ENCODE measurements around the gene ACBD7.

GRCh38 chr10:15113766-15114165 lies 25.2 kb upstream of the ACBD7 start:
- TF ChIP-seq, protein P1, sequence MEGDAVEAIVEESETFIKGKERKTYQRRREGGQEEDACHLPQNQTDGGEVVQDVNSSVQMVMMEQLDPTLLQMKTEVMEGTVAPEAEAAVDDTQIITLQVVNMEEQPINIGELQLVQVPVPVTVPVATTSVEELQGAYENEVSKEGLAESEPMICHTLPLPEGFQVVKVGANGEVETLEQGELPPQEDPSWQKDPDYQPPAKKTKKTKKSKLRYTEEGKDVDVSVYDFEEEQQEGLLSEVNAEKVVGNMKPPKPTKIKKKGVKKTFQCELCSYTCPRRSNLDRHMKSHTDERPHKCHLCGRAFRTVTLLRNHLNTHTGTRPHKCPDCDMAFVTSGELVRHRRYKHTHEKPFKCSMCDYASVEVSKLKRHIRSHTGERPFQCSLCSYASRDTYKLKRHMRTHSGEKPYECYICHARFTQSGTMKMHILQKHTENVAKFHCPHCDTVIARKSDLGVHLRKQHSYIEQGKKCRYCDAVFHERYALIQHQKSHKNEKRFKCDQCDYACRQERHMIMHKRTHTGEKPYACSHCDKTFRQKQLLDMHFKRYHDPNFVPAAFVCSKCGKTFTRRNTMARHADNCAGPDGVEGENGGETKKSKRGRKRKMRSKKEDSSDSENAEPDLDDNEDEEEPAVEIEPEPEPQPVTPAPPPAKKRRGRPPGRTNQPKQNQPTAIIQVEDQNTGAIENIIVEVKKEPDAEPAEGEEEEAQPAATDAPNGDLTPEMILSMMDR (IDR thresholded peaks at IDR 0.05), result no peak
- TF ChIP-seq POLR2A (IDR thresholded peaks at IDR 0.05), result no peak
